GM12878 (cell line): ENCODE results near the gene CFL2. TPM values are rescaled to one million over a fixed set of nuclear protein-coding genes. Genes with fewer than 3 reads are reported as not detected.
"Not testable (repeated sequence)": the region's sequence is repeated elsewhere in the genome, so short reads cannot be mapped to it uniquely, and the experiment has no call there.

Source experiments
- ATAC-seq: fragments of 200-7000 bp; cut with Tn5 transposase; 3 replicates; pipeline ENCODE4 v1.9.1; 2020; ENCODE audit warnings: mild to moderate bottlenecking, moderate library complexity
- BruUV-seq: library from RNA; stranded (reverse); fragments of 400-500 nt; replicated peaks from 2 replicates; lab custom pipeline; 2021; lab: Mats Ljungman, UMichigan
- CTCF ChIA-PET: fragments of 300-600 bp; sonication (Branson Sonifier 250); formaldehyde crosslinking; extraction: SDS; loops from one replicate; lab custom pipeline; 2021; ENCODE audit warnings: inconsistent platforms; lab: Yijun Ruan, JAX
- POLR2A ChIA-PET: fragments of 350-600 bp; formaldehyde crosslinking; extraction: SDS; loops from one replicate; lab custom pipeline; 2021; ENCODE audit warnings: inconsistent platforms; lab: Charles Lee
- RAD21 ChIA-PET: fragments of 300-600 bp; sonication (Branson Sonifier 250); formaldehyde crosslinking; loops from one replicate; lab custom pipeline; 2023; ENCODE audit warnings: antibody characterized with exemption; ENCODE audit not compliant: unreplicated experiment; lab: Charles Lee
- SMC1A ChIA-PET: fragments of 300-600 bp; sonication (Branson Sonifier 250); formaldehyde crosslinking; loops from one replicate; lab custom pipeline; 2023; ENCODE audit not compliant: unreplicated experiment, uncharacterized antibody; lab: Charles Lee
- DNase-seq: peaks from one replicate; pipeline ENCODE4 v3.0.0-alpha.2; 2011; ENCODE audit warnings: low read depth, low spot score
- FAIRE-seq: peaks from 3 replicates; lab custom pipeline; 2011; peaks lifted over from hg19 to GRCh38; lab: Jason Lieb, UNC
- H2AFZ ChIP-seq: 2 replicates; pipeline ENCODE4 v1.6.0; 2011; ENCODE audit warnings: low read depth, low read length, control low read depth; ENCODE audit not compliant: control insufficient read depth
- H3K27ac ChIP-seq: 2 replicates; pipeline ENCODE4 v1.5.1; 2011; ENCODE audit warnings: control low read depth; ENCODE audit not compliant: control insufficient read depth, insufficient read depth
- H3K27me3 ChIP-seq, 2 experiments: replicated peaks in 1 of 2; 2 replicates each; pipeline versions ENCODE4 v1.6.0 to v1.6.1; 2011; ENCODE audit warnings: low read length in 1 of 2; ENCODE audit not compliant: control insufficient read depth in 2 of 2, insufficient read depth in 2 of 2
- H3K36me3 ChIP-seq, 2 experiments: 2 replicates each; pipeline ENCODE4 v1.5.1; 2011; ENCODE audit warnings: low read length in 1 of 2; ENCODE audit not compliant: control insufficient read depth in 2 of 2, insufficient read depth in 2 of 2
- H3K4me1 ChIP-seq: 2 replicates; pipeline ENCODE4 v1.6.1; 2011; ENCODE audit warnings: mild to moderate bottlenecking, low read length, moderate library complexity, mixed read lengths; ENCODE audit not compliant: control insufficient read depth, insufficient read depth
- H3K4me2 ChIP-seq: 2 replicates; pipeline ENCODE4 v1.6.0; 2011; ENCODE audit warnings: control low read depth; ENCODE audit not compliant: control insufficient read depth, insufficient read depth
- H3K4me3 ChIP-seq: fragments of 200-600 bp; sonication (generic); 2 replicates; pipeline ENCODE4 v1.5.1; 2016
- H3K79me2 ChIP-seq: 2 replicates; pipeline ENCODE4 v1.6.0; 2011; ENCODE audit warnings: low read length; ENCODE audit not compliant: control insufficient read depth, insufficient read depth
- H3K9ac ChIP-seq: 2 replicates; pipeline ENCODE4 v1.8.0; 2011; ENCODE audit warnings: low read length, control low read depth, mixed read lengths; ENCODE audit not compliant: control insufficient read depth, insufficient read depth
- H3K9me3 ChIP-seq: replicated peaks from 3 replicates; pipeline ENCODE4 v1.5.1; 2011; ENCODE audit warnings: mild to moderate bottlenecking, low read length; ENCODE audit not compliant: control insufficient read depth, insufficient read depth
- H4K20me1 ChIP-seq: 2 replicates; pipeline ENCODE4 v1.6.0; 2011; ENCODE audit not compliant: control insufficient read depth, insufficient read depth
- BRCA1 ChIP-seq: IDR thresholded peaks from 2 replicates; pipeline ENCODE4 v1.6.1; 2011; ENCODE audit warnings: low read depth, low read length, improper control_type of control experiment
- CBX3 ChIP-seq: fragments of 200-600 bp; sonication (generic); IDR thresholded peaks from 2 replicates; pipeline ENCODE4 v1.6.1; 2016; ENCODE audit warnings: low read depth, borderline replicate concordance
- CHD2 ChIP-seq: IDR thresholded peaks from 2 replicates; pipeline ENCODE4 v1.6.1; 2011; ENCODE audit warnings: low read depth, low read length, improper control_type of control experiment, borderline replicate concordance
- CHD4 ChIP-seq: fragments of 200-600 bp; sonication (generic); IDR thresholded peaks from 2 replicates; pipeline ENCODE4 v1.6.1; 2016; ENCODE audit warnings: mild to moderate bottlenecking
- FOXM1 ChIP-seq: IDR thresholded peaks from 2 replicates; pipeline ENCODE4 v1.6.1; 2012; ENCODE audit warnings: low read depth, mild to moderate bottlenecking, inconsistent platforms, low read length, moderate library complexity
- GABPA ChIP-seq: IDR thresholded peaks from 2 replicates; pipeline ENCODE4 v1.6.1; 2014; ENCODE audit warnings: antibody characterized with exemption, low read depth, mild to moderate bottlenecking, inconsistent platforms
- KLF5 ChIP-seq: fragments of 450-650 bp; IDR thresholded peaks from 2 replicates; pipeline ENCODE4 v1.6.1; 2014; ENCODE audit warnings: mild to moderate bottlenecking; ENCODE audit not compliant: partially characterized antibody
- NBN ChIP-seq: fragments of 450-650 bp; IDR thresholded peaks from 2 replicates; pipeline ENCODE4 v1.6.1; 2016
- NR2C1 ChIP-seq: fragments of 450-650 bp; IDR thresholded peaks from 2 replicates; pipeline ENCODE4 v1.6.1; 2017; ENCODE audit warnings: antibody characterized with exemption, mild to moderate bottlenecking, moderate library complexity
- SMAD5 ChIP-seq: IDR thresholded peaks from 2 replicates; pipeline ENCODE4 v1.6.1; 2016; ENCODE audit warnings: antibody characterized with exemption, low read depth
- ZBED1 ChIP-seq: IDR thresholded peaks from 2 replicates; pipeline ENCODE4 v1.6.1; 2016; ENCODE audit warnings: borderline replicate concordance
- WGBS: methylation state at CpG from one replicate; pipeline ENCODE4 v1.1.6; 2016; ENCODE audit warnings: low lambda C conversion rate; ENCODE audit not compliant: insufficient replicate concordance, insufficient coverage; ENCODE audit errors: missing lambda C conversion rate; 5-methylcytosine and 5-hydroxymethylcytosine counted together
- in situ Hi-C: fragments of 300-500 bp; cut with MboI; formaldehyde crosslinking; loops from 9 replicates; pipeline ENCODE4 v1.14.3; 2018; ENCODE audit warnings: mixed read lengths
- intact Hi-C: fragments of 100-400 bp; cut with micrococcal nuclease; formaldehyde crosslinking; loops from one replicate; pipeline ENCODE4 v1.14.2; 2022; ENCODE audit not compliant: unreplicated experiment
- polyA plus RNA-seq, 11 experiments: library from polyadenylated mRNA; depleted of rRNA in 4 of 11; unstranded in 6 of 11; stranded (reverse) in 5 of 11; fragments of >200 nt; fragmentation: Nextera tagmentation in 4 of 11; fragmentation: Illumina TruSeq in 1 of 11; extraction: Ambion mirVana in 4 of 11; extraction: Trizol in 1 of 11; gene quantifications; 1 replicate in 1 of 11; 2 replicates in 10 of 11; pipeline versions ENCODE4 v1.2.1 to v1.2.3, GENCODE V29; 2011 to 2016; ENCODE audit warnings: inconsistent platforms in 2 of 11, missing spikeins in 2 of 11, low read depth in 1 of 11
- total RNA-seq, 4 experiments: library from RNA; depleted of rRNA in 3 of 4; stranded (reverse); fragments of >200 nt in 3 of 4; fragmentation: Illumina TruSeq in 1 of 4; extraction: Trizol in 1 of 4; gene quantifications; 2 replicates each; pipeline versions ENCODE4 v1.2.1 to v1.2.3, GENCODE V29; 2013 to 2021

Gene CFL2
- total and polyA plus RNA-seq, 10 of the 15 experiments (the other 5 are each of a cell fraction or from before 2014, with no cell fraction given) = 4.7 to 13.4 (median 8.4) TPM

DNA sequence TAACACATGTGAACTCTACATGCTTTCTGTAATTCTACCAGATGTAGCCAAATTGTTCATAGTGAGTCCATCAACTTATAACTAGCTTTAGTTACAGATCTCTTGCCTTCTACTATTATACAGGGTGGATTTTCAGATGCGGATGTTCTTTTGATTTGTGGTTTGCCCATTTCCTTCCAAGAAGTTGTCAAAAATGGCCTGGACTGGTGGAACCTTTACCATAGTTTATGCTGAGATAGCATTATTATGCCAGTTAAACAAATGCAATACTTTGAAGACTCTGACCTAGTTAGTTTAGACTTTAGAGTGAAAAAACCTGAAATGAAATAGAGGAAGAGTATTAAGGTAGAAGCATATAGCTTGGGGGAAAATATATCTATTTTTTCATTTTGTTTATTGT lies 27.4 kb upstream of the CFL2 start:
- DNase-seq (no peak), ATAC-seq (no peak), FAIRE-seq (no peak)
- no TSS peak for BruUV-seq
- WGBS = 48% methylated on average over 1 of the region's 1 CpG
- H3K79me2 ChIP-seq = no peaks in the 10 kb centered on the region
- no peak overlapping the region for H3K27ac ChIP-seq
- RAD21 ChIA-PET = no interaction called here
- H3K9me3 ChIP-seq = no peaks in the 10 kb centered on the region
- POLR2A ChIA-PET = no interaction called here
- intact Hi-C loops = no loop called here
- no peak overlapping the region for H2AFZ ChIP-seq
- H3K4me2 ChIP-seq = no peak overlapping the region
- TF ChIP-seq CBX3 (no peak), GABPA (no peak), NBN (no peak), ZBED1 (no peak), FOXM1 (no peak), NR2C1 (no peak), CHD2 (no peak), SMAD5 (no peak), BRCA1 (no peak), CHD4 (no peak), KLF5 (no peak)
- H3K36me3 ChIP-seq = no peaks in the 10 kb centered on the region
- CTCF ChIA-PET = interaction anchor here (1.0 kb wide), 1 partner anchor 17 kb away, joined by 3 read pairs; no protein-coding TSS in a partner anchor
- in situ Hi-C loops = no loop called here
- no peak overlapping the region for H3K9ac ChIP-seq
- SMC1A ChIA-PET = no interaction called here
- H3K4me1 ChIP-seq = no peaks in the 10 kb centered on the region
- no peaks in the 10 kb centered on the region for H3K27me3 ChIP-seq
- no peak overlapping the region for H3K4me3 ChIP-seq
- H4K20me1 ChIP-seq = no peaks in the 10 kb centered on the region

DNA sequence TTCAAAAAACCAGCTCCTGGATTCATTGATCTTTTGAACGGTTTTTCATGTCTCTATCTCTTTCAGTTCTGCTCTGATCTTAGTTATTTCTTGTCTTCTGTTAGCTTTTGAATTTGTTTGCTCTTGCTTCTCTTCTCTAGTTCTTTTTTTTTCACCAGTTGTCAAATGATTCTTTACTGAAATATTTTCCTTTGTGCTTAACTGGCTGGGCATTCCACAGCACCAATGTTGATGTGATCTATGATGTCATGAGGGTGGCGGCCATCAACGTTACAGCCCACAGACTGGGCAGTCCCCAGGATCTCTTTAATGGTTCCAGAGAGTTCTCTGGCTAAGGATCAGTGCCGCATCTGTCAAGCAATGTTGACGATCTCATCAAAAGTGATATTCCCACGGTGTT lies 25.7 kb upstream of the CFL2 start:
- CTCF ChIA-PET, H3K79me2 ChIP-seq, H3K9ac ChIP-seq, H3K4me3 ChIP-seq, ATAC-seq, FAIRE-seq, H3K4me1 ChIP-seq, H3K27ac ChIP-seq, RAD21 ChIA-PET, DNase-seq, H2AFZ ChIP-seq, intact Hi-C loops, H3K4me2 ChIP-seq, BruUV-seq, in situ Hi-C loops, POLR2A ChIA-PET, H3K9me3 ChIP-seq, H3K27me3 ChIP-seq, H3K36me3 ChIP-seq, H4K20me1 ChIP-seq: not testable (repeated sequence)
- SMC1A ChIA-PET = interaction anchor here (1.0 to 1.1 kb wide), 2 partner anchors 17 to 67 kb away, joined by 3 read pairs; no protein-coding TSS in a partner anchor
- WGBS = 55% methylated on average over 6 of the region's 6 CpGs

DNA sequence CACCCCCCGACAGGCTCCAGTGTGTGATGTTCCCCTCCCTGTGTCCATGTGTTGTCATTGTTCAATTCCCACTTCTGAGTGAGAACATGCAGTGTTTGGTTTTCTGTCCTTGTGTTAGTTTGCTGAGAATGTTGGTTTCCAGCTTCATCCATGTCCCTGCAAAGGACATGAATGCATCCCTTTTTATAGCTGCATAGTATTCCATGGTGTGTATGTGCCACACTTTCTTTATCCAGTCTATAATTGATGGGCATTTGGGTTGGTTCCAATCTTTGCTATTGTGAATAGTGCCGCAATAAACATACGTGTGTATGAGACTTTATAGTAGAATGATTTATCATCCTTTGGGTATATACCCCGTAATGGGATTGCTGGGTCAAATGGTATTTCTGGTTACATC lies 22.7 kb upstream of the CFL2 start:
- H4K20me1 ChIP-seq, H3K79me2 ChIP-seq, H3K36me3 ChIP-seq, in situ Hi-C loops, H3K4me2 ChIP-seq, intact Hi-C loops, H3K9me3 ChIP-seq, RAD21 ChIA-PET, H2AFZ ChIP-seq, H3K9ac ChIP-seq, CTCF ChIA-PET, FAIRE-seq, SMC1A ChIA-PET, POLR2A ChIA-PET, H3K4me3 ChIP-seq, H3K27ac ChIP-seq, DNase-seq, H3K27me3 ChIP-seq, H3K4me1 ChIP-seq, BruUV-seq, ATAC-seq: not testable (repeated sequence)
- WGBS = 67% methylated on average over 3 of the region's 4 CpGs
